HG02588 (cell line): ENCODE measurements around the gene VAMP3.
A peak's percentile ranks its signal among the peaks of the same experiment; 100 is the strongest.

Source experiments
- ATAC-seq: cut with Tn5 transposase; IDR thresholded peaks from one replicate; pipeline ENCODE4 v1.9.1; 2021; ENCODE audit warnings: mild to moderate bottlenecking, moderate library complexity; ENCODE audit not compliant: unreplicated experiment

VAMP3 gene, protein sequence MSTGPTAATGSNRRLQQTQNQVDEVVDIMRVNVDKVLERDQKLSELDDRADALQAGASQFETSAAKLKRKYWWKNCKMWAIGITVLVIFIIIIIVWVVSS

GRCh38 chr1:7770997-7771822, at the start of gene VAMP3:
TSS of gene VAMP3 (plus strand) at chr1:7771296. CDS start at chr1:7771384, 88 bp downstream.
- peak; percentile 77 for ATAC-seq

GRCh38 chr1:7721940-7722669, 49.0 kb upstream of the VAMP3 start:
- no peak for ATAC-seq

DNA sequence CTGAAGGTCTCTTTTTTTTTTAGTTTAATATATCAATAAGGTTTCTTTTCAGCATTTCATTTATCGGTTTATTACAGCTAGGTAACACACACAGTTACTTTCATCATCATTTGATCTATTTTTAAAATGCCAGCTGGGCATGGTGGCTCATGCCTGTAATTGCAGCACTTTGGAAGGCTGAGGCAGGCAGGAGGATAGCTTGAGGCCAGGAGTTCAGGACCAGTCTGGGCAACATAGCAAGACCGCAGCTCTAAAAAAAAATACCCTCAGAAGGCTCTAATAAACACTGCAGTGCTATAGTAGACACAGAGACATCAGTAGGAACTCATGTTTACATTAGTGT, 48.5 kb upstream of the VAMP3 start:
- ATAC-seq: no peak

- ATAC-seq: no peak
These were observed 44.5 kb upstream of the VAMP3 start for GRCh38 chr1:7726623-7727022.

- no peak for ATAC-seq
These were observed 43.2 kb upstream of the VAMP3 start for GRCh38 chr1:7727809-7728471.

DNA sequence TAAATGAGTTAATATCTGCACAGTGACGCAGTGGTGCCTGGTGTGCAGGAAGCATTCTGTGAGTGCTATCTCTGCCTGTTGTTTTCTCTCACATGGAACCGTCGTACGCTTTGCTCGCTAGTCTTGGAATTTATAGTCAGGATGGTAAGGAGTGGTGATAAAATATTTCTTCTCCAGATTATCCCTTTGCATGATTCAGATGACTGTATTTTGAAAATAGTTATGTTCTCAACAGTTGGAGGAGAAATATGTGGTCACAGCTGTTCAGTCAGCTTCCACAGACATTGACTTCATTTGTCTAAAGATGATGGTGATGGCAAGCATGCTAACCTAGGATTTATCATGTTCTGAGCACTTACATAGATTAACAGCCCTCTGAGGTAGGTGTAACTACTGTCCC, 41.3 kb upstream of the VAMP3 start:
- ATAC-seq: no peak

DNA sequence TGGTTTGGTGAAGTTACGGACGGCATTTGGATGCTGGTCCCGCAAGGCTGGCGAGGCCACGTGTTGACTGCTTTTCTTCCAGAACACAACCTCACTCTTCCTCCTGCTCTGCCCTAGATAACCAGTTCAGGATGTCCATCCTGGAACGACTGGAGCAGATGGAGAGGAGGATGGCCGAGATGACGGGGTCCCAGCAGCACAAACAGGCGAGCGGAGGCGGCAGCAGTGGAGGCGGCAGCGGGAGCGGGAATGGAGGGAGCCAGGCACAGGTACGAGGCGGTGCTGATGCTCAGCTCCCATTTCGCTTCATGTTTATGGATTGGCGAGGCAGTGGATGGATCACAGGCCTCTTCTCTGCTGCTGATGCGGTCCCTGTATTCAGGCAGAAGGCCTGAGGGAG, 38.8 kb upstream of the VAMP3 start:
- no peak for ATAC-seq

GRCh38 chr1:7733276-7733675, 37.8 kb upstream of the VAMP3 start:
- no peak for ATAC-seq

GRCh38 chr1:7738044-7738443, 33.1 kb upstream of the VAMP3 start:
- ATAC-seq: no peak

- no peak for ATAC-seq
These were observed 27.8 kb upstream of the VAMP3 start for GRCh38 chr1:7743346-7743745.

GRCh38 chr1:7744882-7745281, 26.2 kb upstream of the VAMP3 start:
- no peak for ATAC-seq

GRCh38 chr1:7745783-7746182, 25.3 kb upstream of the VAMP3 start:
- no peak for ATAC-seq

DNA sequence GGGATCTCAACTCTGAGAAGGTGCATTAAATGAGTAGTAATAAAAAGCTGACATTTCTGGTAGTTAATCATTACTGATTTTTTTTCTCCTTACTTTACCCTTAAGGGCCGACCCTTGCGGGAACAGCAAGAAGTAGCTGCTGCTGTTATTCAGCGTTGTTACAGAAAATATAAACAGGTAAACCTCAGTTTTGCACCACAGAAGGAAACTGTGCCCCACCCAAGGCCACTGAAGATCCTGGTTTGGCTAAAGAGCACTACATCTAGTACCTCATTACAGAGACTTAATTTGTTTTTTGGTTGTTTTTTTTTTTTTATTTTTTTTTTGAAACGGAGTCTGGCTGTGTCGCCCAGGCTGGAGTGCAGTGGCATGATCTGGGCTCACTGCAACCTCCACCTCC, 23.5 kb upstream of the VAMP3 start:
- ATAC-seq: no peak

DNA sequence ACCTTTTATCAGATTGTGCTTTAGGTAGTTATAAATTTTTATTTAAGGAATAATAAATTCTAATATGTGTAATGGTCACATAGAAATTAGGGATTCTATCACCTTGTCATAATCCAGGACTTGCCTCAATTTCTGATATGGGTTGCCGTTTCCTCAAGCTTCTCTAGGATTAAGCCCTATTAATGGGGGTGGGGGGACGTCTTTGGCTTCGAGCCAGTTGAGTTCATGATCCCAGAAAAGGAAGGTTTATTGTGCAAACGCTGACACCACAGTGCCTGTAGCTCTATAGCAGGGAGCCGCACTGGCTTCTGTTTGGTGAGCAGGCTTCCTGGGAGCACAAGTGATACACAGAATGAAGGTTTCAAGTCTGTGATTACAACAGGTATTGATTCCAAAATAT, 22.0 kb upstream of the VAMP3 start:
- no peak for ATAC-seq

DNA sequence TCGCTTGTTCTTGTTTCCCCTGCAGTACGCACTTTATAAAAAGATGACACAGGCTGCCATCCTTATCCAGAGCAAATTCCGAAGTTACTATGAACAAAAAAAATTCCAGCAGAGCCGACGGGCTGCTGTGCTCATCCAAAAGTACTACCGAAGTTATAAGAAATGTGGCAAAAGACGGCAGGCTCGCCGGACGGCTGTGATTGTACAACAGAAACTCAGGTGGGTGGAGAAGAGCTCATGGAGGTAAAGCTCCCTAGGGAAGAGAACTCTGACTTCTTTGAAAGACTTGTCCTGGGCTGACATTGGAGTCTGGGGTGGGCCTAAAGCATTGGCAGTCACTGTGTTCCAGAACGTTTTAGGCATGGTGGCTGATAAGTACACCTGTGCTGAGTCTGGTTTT, 19.9 kb upstream of the VAMP3 start:
- no peak for ATAC-seq

DNA sequence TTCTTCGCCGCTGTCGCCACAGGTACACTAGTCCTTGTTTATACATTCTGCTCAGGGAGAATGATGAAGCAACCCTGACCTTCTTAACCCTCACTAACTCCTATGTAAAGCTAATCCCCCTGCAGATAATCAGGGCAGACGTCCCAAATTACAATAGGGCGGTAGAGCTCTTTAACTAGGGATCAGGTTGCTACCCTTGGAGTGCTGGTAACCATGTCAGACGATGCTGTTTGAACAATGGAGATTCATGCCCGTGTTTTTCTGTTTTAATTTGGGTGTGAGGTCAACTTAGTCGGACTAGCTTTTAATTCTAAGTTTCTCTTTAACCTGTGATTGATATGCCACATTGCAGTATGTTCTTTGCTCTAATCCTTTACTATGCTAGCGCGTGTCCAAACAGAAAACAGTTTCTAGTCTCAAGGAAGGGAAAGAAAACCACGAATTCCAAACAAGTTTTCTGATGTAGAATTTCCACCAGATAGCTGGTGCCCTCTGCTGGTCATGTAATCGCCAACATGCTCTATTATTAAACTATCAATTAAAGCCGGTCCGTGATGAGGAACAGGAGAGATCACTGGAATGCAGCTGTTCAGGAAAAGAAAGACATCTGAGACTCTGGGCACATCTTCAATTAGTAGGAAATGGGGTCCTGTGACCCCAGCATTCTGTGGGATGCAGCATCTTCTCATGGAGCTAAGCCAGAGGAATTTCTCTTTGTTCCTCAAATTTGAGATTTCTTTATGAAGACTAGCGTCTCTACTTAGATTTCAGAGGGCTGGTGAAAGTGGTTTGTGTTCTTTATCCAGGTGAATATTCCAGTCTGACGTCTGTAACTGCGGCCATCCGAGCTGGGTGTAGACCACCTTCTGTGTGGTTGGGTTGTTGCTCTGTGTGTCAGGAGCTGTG, 18.3 kb upstream of the VAMP3 start:
- ATAC-seq: no peak

DNA sequence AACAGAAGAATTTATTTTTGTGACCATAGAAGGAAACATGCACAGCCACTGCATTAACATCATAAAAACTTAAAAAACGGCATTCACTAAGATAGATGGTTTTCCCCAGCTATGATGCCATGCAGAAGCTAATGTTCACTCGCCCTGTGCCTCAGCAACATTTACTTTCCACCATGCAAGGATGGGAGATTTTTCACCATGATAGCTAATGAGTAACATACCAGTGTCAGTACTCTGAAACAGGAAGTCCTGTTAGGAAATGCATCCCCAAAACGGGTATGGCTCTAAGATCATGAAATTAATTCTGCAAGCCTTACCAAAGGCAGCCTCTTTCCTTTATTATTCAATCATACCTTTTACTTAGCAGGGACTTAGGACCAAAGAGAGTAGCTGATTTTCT, 17.5 kb upstream of the VAMP3 start:
- ATAC-seq: no peak

DNA sequence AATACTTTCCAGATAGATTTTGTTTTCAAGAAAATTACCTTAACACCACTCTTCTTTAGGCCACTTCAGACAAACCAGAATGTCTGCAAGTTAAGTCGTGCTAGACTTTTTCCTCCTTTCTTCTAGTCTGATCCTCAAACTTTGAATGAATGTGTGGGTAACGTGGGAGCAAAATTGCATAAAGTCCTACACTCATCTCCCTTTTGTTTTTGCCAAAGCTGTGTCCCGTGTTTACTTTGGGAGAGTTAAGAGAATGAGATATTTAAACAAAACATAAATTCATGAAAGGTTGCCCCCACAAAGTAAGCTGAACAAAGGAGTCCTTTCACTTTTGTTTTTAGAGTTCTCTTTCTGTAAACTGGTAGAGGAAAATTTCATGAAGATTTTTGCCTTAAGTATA, 16.9 kb upstream of the VAMP3 start:
- no peak for ATAC-seq

DNA sequence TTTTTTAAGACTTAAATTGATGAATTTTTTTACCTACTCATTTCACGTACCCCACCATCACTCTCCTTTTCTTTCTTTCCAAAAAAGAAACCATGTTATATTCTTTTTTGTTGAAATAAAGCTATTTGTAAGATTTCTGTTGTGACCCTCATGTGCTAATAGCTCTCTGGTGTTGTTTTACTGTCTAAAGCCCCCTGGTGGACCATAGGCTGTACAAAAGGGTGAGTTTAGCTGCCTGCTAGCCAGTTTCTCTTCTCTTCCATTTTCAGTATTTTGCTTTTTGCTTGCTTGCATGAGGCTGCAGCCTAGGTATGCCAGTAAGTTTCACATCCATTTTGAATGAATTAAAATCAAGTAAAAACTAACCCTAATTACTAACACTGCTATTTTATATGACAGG, 15.6 kb upstream of the VAMP3 start:
- ATAC-seq: no peak

GRCh38 chr1:7760245-7760644, 10.9 kb upstream of the VAMP3 start:
- no peak for ATAC-seq

DNA sequence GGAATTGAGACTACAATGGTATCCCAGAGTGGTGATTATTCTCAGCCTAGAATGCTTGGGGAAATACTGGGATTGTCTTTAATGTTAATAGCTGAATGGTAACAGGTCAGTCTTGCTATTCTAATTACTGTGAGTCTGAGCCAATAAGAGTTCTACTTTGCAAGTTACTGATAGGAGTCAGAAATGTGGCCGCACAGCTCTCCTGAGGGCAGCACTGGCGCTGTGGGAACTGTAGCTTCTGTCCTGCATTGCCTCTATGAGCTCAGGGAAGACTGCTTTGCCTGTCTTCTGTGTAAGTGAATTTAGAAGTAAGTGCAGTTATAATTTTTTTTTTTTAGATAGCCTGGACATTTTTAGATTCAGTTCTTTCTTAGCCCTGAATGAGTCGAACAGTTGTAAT, 10.0 kb upstream of the VAMP3 start:
- ATAC-seq: no peak
